CD4-positive, alpha-beta T cell treated with Interleukin-21 for 1 hour (primary cell): ENCODE data around the gene MRPL11.
"Not testable (repeated sequence)": the region's sequence is repeated elsewhere in the genome, so short reads cannot be mapped to it uniquely, and the experiment has no call there.

ENCODE experiments used
- DNase-seq: peaks from one replicate; pipeline ENCODE4 v3.0.0-alpha.2; 2020

MRPL11 gene

DNA sequence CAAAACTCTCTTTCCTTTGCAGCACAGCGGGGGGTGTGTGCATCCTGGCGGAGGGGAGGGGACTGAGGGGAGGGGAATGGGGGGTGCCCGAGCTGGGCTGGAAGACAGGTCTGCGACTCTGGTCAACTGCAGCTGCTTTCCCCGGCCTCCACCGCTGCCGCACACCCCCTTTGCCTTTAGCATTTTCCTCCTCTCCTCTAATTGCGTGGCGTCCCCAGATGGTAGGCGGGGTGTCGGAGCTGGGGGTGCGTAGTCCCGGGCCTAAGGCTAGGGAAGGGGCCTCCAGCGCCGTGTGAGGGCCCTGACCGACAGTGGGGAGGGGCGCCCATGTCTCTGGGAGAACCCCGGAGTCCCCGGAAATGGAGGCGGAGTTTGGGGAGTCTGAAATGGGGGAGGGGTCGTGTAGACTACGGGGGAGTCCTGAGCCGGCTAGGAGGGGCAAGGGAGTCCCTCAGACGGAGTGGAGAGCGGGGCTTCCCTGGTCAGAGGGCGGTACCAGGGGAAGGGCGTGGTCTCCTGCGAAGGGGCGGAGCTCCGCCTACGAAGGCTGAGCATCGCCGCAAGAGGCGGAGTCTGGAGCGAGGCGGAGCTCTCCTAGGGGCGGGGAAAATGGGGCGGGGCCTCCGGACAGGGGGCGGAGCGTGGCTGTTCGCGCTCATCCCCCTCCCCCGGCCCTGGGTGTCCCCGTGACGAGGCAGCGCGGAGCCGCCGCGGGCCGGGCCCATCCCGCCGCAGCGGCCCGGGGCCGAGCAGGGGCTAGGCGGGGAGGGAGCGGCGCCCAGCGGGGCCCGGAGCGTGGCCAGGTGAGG lies 27.8 kb upstream of the MRPL11 start, which contains the start of gene PELI3:
Gene PELI3, plus strand, starts transcription at position 681 of the 809 bp plus-strand sequence. CDS start 1,224 bp downstream, outside the sequence.
- peak; percentile 96 for DNase-seq

DNA sequence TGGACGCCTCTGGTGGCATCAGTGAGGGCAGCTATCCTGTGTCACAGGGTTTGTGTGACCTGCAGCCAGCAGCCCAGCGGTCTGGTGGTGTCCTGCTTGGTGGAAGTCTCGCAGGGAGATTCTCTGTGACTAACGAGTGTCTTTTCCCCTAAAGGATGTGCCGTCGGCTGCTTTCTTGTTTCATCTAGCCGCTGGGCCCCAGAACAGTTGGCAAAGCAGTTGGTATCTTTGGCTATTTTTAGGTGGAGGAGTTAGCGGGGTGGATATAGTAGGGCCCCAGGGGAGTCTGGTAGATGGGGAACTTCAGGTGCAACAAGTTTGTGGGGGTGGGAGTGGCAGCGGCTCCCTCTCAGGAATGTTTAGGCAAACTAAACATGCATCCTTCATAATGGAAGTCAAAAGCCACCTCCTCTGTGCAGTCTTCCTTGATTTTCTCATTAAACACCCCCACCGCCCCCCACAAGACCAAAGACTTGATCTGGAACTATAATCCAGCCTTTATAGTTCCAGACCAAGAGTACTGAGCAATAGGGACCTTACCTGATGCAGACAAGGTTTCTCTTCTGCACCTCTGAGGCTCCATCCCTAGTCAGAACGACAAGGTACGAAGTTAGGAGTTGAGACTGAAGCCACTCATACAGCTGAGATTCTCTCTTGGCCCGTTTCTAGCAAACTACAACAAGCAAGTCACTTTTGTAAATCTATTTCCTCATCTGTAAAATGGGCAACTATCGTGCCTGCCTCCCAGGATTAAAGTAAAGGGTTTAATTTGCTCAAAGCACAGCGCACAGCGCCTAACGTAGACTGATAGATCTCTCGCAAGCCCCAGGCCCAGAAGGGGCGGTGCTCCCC lies 27.0 kb upstream of the MRPL11 start:
- DNase-seq: no peak

DNA sequence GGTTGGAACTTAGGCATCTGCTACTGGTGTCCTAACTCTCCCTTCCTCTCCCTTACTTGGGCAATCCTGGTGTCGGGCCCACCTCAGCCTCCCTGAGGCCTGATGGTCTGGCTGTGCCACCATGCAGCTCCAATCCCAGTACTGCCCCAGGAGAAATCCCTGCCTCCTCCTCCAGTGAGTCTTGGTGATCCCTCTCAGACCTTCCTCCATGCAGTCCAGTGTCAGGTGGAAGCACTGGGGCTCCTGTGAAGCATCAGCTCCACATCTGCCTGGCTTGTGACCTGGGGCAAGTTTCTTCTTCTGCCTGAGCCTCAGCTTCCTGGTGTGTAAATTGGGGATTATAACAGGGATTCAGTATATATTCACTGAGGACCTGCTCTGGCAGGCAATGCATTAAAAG lies 26.3 kb upstream of the MRPL11 start:
- DNase-seq: no peak

DNA sequence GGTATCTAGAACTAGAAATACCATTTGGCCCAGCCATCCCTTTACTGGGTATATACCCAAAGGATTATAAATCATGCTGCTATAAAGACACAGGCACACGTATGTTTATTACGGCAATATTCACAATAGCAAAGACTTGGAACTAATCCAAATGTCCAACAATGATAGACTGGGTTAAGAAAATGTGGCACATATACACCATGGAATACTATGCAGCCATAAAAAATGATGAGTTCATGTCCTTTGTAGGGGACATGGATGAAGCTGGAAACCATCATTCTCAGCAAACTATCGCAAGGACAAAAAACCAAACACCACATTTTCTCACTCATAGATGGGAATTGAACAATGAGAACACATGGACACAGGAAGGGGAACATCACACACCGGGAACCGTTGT lies 25.5 kb upstream of the MRPL11 start:
- not testable (repeated sequence) for DNase-seq

DNA sequence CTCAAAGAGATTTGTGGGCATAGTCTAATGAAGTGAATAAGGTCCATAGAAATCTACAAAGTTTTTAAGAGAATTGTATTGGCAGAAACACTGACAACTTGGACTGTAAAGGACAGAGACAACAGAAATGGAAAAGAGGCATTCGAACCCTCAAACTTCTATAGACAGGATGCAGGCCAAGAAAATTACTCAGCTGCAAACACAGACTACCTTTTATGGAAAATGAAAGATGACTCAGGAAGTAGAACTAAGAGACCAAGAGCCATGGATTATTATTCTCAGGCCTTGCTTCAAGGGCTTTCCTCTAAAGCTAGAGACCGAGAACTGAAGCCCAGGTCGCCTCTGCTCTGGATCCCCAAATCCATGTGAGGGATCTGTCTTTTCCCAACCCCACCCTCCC lies 24.3 kb upstream of the MRPL11 start:
- no peak for DNase-seq

DNA sequence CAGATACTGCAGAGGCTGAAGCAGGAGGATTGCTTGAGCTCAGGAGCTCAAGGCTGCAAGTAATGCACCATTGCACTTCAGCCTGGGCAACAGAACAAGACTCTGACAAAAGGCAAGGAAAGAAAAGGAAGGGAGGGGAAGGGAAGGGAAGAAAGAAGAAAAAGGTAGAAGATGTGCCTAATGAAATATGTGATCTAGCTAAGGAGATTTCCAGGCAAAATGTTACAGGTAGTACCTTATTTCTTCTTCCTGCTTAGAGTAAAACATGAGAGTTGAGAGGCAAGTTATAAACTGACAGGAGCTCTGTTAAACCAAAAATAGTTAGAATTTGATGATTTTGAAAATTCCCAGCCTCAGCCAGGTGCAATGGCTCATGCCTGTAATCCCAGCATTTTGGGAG lies 23.4 kb upstream of the MRPL11 start:
- DNase-seq: no peak

DNA sequence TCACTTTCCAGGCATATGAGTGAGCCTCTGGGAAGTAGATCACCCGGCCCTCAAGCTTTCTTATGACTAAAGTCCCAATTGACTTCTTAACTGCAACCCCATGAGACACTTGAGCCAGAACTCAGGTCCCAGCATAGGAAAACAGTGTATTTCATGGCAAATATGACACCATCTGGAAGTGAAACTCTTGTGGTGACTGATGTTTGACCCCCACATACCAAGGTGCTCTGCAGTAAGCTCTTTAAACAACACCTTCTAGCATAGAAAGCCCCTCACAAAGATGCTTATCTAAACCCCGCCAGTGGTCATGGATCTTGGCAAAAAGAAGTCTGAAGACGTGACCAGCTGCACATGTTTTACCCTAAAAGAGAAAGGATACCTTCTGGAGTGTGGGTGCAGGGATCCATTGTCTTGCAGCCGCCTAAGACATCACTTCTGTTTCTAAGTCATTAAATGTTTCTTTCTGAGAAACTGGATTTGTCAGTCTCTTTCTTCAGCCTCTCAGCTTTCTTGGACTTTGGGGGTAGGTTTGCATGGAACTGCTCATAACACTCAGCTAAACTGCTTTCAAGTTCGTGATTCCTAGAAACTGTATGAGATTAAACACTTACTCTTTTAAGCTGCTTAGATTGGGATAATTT lies 20.6 kb upstream of the MRPL11 start:
- no peak for DNase-seq

DNA sequence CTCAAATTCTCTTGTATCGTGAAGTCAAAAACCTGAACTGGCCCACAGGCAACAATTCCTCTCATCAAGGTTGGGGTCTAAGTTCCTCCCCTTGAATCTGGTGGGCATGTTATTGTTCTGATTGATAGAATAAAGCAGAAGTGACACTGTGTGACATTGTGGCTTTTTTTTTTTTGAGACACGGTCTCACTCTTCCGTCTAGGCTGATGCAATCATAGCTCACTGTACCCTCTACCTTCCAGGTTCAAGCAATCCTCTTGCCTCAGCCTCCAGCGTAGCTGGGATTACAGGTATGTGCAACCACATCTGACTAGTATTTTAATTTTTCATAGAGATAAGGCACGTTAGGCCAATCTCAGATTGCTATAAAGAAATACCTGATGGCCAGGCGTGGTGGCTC lies 19.2 kb upstream of the MRPL11 start:
- DNase-seq: no peak

DNA sequence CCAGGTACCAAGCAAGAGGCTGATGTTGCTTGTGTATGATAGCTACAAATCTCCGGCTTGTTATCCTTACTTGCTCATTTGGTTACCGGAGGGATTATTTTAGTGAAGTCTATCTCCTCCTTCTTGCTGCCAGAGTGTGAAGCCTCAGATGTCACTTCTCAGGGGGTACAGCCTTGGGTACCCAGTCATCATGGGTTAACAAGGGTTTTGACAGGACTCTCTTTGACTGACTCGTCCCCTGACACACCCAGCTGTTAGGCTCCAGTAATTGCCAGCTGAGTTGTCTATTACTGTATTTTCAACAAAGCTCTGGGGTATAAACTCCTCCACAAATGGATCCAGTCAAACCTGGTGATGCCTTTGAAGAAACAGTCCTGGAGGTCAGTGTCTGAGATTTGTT lies 16.2 kb upstream of the MRPL11 start:
- no peak for DNase-seq

DNA sequence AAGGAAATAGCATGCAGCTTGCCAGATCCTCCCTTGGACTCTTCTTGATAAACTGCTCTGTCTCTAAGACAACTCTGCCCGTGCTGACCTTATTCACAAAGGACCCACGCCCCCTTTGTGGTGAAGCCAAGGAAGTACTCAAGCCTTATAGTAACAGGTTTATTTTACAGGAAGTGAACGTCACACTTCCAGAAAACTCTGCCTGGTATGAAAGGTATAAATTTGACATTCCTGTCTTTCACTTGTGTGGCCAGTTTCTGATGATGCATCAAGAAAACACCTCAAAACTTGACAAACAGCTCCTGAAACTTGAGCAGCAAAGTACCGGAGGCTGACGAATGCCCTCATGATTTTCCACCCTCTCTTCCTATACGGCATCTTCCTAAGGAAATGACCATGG lies 15.6 kb upstream of the MRPL11 start:
- DNase-seq: no peak

DNA sequence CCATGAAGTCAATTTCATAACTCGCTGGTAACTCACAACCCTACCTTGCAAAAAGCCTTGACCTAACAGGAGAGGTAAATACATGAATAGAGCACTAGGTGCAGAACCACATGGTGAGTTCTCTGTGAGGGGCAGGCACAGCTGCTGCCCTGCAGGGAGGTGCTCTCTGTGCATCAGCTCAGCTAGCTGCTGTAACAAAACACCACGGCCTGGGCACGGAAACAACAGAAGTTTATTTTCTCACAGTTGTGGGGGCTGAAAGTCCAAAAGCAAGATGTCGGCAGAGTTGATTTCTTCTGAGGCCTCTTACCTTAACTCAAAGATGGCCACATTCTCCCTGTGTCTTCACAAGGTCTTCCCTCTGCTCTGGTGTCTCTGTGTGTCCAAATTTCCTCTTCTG lies 13.0 kb upstream of the MRPL11 start:
- no peak for DNase-seq

DNA sequence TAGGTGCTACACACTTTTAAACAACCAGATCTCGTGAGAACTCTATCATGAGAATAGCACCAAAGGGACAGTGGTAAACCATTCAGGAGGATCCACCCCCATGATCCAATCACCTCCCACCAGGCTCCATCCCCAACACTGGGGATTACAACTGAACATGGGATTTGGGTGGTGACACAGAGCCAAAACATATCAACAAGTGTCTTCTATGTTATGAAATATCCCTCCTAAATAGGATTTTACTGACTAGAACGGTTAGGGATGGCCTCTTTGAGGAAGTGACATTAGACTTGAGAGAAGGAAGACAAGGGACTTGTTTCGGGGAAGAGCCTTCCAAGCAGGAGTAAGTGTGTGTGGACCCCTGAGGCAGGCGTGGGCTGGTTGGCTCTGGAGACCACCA lies 11.9 kb upstream of the MRPL11 start:
- no peak for DNase-seq

DNA sequence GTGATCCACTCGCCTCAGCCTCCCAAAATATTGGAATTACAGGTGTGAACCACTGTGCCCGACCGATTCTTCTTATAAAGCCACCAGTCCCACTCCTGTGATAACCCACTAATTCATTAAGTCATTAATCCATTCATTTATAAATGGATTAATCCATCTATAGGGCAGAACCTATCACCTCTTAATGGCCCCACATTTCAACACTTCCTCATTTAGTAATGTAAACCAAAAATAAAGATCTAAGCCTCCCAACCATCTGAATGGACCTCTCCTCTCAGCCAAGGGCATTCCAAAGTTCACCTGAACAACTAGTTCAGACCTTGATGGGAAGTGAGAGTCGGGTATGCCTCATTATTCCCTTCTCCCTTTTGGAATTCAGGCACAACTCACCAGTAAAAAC lies 9.9 kb upstream of the MRPL11 start:
- no peak for DNase-seq

DNA sequence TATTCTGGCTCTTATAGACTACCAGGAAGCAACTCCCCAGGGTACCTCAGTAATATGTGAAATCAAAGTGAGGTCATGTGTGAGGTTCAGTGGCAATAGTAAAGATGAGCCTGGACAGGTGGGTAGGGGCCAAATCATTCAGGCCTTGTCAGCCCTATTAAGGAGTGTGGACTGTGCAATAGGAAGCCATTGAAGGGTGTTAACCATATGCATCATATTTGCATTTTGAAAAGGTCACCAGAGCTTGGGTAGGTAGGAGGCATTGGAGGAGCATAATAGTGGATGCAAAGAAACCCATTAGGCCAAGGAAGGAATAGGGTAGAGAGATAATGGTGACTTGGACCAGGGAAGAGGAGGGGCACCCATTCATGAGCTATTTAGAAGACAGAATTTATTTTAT lies 8.4 kb upstream of the MRPL11 start:
- DNase-seq: no peak

DNA sequence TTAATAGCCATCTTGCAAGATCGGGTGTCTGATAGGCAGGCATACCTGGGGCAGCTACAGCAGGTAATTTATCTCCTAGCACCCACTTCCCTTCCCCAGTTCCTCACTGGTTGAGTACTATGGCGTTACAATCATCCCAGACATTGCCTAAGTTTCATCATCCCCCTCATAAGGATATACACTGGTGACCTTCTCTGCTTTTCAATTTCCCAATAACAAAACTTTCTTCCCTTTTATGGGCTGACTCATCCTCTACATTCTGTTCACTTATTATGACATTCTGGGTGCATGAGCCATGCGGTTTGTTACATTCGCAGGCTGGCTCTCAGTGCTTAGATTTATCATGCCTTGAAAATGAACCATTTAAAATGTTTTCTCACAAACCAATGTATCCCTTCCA lies 5.0 kb upstream of the MRPL11 start:
- no peak for DNase-seq

DNA sequence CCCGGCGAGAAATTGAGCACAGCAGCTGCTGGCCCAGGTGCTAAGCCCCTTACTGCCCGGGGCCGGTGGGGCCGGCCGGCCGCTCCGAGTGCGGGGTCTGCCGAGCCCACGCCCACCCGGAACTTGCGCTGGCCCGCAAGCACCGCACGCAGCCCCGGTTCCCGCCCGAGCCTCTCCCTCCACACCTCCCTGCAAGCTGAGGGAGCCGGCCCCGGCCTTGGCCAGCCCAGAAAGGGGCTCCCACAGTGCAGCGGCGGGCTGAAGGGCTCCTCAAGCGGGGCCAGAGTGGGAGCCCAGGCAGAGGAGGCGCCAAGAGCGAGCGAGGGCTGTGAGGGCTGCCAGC lies 2.3 kb upstream of the MRPL11 start:
- not testable (repeated sequence) for DNase-seq

DNA sequence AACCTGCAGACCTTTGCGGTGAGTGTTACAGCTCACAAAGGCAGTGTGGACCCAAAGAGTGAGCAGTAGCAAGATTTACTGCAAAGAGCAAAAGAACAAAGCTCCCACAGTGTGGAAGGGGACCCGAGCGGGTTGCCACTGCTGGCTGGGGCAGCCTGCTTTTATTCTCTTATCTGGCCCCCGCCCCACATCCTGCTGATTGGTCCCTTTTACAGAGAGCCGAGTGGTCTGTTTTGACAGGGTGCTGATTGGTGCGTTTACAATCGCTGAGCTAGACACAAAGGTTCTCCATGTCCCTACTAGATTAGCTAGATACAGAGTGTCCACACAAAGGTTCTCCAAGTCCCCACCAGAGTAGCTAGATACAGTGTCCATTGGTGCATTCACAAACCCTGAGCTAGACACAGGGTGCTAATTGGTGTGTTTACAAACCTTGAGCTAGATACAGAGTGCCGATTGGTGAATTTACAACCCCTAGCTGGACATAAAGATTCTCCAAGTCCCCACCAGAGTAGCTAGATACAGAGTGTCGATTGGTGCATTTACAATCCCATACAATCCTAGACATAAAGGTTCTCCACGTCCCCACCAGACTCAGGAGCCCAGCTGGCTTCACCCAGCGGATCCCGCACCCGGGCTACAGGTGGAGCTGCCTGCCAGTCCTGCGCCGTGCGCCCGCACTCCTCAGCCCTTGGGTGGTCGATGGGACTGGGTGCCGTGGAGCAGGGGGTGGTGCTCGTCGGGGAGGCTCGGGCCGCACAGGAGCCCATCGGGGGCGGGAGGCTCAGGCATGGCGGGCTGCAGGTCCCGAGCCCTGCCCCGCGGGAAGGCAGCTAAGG lies 1.7 kb upstream of the MRPL11 start:
- DNase-seq: not testable (repeated sequence)

DNA sequence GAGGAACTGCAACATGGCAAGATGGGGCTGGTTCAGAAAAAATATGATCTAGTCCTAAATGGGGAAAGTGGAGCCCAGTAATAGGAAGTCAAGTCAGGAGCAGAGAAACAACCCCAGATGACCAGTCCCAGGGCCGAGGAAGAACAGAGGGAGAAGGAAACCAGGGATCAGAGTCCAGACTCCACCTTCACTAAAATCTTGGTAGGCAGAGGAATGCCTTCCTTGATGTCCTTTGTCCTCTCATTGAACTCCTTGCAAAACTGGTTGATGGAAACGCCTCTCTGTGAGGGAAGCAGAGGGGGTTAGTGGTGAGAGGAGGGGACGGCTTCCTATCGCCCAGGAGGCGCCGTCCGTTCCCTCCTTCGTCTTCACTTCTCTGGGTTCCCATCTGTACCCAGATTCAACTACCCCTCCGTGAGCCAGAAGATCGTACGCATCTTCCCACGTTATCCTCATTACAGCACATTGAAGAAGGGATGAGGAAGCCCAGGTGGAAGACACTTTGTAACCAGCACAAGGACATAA lies 607 bp downstream of the MRPL11 start:
- DNase-seq: no peak

DNA sequence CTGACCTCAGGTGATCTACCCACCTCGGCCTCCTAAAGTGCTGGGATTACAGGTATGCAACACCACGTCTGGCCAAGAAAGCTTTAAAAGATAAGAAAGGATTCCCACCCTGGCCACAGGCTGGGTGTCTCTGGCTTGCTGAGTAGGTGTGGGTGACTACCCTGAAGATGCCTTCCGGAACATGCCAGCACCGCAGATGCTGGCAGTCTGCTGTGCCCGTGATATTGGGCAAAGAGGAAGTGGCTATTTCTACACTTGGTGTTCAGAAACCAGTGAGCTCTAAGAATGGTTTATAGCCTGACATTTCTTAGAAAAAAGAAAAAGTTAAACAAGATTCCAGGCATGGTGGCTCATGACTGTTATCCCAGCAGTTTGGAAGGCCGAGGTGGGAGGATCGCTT lies 6.1 kb downstream of the MRPL11 start:
- DNase-seq: no peak

DNA sequence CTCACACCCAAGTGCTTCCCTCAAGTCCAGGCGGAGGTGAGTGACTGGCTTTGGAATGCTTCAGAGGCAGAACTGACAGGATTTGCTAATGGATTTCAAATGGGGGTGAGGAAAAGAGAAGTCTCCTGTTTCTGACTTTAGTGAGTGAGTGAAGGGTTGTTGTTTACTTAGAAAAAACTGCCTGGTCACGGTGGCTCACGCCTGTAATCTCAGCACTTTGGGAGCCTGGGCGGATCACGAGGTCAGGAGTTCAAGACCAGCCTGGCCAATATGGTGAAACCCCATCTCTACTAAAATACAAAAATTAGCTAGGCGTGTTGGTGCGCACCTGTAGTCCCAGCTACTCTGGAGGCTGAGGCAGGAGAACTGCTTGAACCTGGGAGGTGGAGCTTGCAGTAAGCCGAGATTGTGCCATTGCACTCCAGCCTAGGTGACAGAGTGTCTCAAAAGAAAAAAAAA lies 6.7 kb downstream of the MRPL11 start:
- not testable (repeated sequence) for DNase-seq

DNA sequence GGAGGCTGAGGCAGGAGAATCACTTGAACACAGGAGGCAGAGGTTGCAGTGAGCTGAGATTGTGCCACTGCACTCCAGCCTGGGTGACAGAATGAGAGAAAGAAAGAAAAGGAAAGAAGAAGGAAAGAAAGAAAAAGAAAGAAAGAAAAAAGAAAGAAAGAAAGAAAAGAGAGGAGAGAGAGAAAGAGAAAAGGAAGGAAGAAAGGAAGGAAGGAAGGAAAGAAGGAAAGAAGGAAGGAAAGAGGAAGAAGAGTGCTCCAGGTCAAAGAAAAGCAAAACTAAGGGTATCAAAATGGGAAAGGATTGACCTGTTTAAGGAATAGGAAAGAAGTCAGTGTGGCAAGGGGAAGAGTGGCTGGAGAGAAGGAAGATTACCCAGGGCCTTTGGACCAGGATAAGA lies 7.4 kb downstream of the MRPL11 start:
- DNase-seq: not testable (repeated sequence)

DNA sequence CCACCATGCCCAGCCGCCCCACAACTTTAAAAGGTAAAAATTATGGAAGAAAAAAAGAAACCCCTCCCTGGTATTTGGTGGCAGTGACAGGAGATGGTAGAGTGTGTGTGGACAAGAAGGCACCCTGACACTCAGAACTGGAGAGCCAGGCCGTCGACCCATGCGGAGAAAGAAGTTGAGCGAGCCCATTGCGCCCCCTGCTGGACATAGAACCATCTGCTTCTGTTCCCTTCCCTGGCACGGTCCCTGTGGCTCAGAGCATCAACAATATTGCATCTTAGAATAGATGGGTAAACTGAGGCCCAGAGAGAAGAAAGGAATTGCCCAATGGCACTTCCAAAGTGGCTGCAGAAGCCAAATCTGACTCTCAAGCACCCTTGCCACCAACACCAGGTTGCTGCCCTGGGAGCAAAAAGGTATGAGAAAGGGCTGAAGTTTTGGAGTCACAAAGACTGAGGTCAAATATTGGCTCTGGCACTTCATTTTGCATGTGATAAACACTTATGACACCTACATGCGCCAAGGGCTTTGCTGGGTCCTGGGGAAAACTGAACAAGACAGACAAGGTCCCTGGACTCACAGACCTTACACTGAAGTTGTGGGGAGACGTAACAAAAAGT lies 8.6 kb downstream of the MRPL11 start:
- peak; percentile 70 for DNase-seq
